CD4-positive, alpha-beta T cell treated with Interleukin-15 for 1 hour (primary cell): ENCODE results near the gene CLIP2.
"Not testable (repeated sequence)": the region's sequence is repeated elsewhere in the genome, so short reads cannot be mapped to it uniquely, and the experiment has no call there.

Experiments
- DNase-seq: peaks from one replicate; pipeline ENCODE4 v3.0.0-alpha.2; 2020

CLIP2 gene

DNA sequence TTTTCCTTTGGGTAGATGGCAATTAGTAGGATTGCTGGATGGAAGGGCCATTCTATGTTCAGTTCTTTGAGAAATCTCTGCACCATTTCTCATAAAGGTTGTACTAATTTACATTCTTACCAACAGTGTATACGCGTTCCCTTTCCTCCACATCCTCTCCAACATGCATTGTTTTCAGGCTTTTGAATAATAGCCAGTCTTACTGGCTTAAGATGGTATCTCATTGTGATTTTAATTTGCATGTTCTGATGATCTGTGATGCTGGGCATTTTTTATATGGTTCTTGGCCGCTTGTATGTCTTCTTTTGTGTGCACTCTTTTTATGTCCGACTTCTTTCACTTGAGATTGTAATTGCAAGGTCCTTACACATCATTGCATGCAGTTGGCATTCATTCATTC lies 11.7 kb downstream of the CLIP2 start:
- DNase-seq = no peak

DNA sequence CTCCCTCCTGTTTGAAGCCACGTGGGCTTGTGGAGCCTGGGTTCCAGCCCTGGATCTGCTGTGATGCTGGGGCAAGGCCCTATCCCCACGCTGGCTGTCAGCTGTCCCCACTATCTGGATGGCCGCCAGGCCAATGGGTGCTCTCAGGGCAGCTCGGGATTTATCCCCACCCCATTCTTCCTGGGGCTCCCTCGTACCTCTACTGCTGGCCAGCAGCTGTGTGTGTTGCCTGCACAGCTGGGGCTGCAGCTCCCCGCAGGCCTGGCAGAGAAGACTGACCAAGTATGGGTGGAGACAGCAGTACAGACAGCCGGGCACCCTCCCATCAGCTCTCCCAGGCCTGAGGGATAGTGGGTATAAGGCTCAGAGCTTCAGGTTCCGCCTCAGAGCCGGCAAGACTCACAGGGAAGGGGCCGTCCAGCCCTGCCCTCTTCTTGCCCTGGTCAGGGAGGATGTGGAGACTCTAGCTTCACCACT lies 13.6 kb downstream of the CLIP2 start:
- no peak for DNase-seq

DNA sequence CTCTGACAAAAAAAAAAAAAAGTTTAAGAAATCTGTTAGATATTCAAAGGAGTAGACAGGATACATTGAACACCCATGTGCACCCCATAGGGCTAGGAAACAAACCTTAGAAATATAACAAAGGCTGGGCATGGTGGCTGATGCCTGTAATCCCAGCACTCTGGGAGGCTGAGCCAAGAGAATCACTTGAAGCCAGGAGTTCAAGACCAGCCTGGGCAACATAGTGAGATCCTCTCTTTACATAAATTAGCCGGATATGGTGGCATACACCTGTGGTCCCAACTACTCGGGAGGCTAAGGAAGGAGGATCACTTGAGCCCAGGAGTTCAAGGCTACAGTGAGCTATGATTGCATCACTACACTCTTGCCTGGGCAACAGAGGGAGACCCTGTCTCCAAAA lies 15.3 kb downstream of the CLIP2 start:
- DNase-seq = no peak

DNA sequence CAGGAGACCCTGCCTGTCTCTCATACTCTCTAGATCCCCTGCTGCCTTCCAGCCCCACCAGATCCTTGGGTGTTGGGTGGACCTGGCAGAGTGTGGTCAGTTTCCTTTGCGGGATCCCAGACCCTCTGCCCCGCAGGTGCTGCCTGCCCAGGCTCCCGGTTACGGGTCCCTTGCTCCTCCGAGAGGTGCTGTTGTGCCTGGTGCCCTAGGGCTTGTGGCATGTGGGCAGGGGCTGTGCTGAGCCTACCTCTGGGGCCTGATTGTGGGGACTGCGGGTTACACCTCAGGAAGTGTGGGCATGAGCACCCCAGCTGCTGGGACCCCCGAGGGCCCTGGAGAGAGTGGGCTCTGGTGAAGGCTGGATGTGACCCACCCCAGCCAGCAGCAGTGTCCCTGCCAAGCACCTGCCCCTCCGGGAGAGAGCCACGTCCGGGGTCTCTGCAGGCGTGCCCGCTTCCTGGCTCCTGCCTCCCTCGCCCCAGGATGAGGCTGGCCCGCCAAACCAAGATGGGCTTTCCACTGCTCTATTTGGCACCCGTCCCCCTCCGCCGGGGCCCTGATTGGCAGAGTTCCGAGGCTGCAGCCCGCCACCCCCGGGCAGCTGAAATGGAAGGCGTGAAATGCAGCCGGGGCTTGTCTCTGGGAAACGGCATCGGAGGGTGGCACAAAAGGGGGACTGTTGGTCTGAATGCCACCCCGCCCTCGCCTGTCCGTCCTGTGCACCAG lies 17.0 kb downstream of the CLIP2 start:
- no peak for DNase-seq

DNA sequence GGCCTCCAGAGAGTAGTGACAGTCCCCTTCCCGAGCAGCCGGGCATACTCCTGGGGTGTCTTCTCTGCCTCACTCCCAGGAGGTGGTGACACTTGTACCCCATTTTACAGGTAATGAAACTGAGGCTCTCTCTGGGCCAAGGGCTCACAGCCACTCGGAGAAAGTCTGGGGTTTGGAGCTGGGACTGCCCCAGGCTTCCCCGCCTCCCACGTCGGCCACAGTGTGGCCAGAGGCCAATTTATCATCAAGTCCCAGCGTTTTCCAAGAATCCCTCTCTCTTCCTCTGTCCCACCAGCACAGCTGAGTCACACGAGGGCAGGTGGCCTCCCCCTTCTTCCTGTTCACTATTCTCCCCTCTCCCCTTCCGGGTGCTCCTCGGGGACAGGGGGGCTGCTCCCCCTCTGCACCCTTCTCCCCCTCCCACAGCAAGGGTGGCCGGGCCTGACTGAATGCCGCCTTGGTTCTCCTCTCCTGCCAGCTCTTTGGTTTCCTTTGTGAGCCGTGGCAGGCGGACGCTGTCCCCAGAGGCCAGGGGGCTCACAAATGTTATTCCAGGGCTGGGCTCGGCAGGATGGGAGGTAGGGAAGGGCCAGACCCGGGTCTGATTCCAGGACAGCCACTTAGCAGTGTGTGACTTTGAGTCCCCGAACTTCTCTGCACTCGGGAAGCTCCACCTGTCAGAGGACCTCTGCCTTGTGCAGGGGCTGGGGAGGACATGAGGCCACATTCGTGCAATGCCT lies 17.7 kb downstream of the CLIP2 start:
- DNase-seq = no peak

DNA sequence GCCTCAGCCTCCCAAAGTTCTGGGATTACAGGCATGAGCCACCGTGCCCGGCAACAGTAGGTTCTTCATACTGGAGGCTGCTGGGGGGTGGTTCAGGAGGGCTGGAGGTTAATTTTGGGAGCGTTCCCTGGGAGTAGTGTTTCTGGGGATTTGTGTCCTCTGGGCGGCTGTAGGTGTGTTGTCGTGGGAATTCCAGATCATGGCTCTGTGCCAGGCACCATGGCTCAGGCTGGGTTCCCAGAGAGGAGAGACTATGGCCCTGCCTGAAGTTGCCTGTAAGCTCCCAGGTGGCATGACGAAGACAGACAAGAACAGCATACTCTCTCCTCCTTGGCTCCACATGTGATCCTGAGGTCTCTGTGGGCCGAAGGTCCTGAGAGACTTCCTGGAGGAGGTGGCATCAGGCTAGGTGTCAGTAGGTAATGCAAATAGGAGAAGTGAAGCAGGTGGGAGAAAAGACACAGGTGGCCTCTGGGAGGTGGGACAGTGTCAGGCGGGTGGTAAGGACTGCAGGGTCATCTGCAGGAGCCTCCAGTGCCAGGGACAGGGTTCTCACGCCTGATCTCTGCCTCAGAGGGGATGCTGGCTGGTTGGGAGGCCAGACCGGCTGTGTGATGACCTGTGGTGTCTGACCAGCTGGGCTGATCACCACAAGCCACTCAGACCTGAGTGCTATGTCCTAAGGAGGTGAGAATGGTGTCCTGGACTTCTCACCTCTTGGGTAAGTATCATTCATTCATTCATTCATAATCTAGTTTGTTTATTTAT lies 18.7 kb downstream of the CLIP2 start:
- no peak for DNase-seq

DNA sequence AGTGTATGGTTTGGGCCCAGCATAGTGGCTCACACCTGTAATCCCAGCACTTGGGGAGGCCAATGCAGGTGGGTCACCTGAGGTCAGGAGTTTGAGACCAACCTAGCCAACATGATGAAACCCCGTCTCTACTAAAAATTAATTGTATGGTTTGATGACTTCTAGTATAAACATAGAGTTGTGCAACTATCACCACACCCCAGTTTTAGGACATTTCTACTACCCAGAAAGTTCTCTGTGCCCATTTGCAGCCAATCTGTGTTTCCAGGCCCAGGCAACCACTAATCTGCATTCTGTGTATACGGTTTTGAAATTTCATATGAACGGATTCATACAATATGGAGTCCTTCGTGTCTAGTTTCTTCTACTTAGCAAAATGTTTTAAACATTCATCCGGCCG lies 20.0 kb downstream of the CLIP2 start:
- DNase-seq = no peak

DNA sequence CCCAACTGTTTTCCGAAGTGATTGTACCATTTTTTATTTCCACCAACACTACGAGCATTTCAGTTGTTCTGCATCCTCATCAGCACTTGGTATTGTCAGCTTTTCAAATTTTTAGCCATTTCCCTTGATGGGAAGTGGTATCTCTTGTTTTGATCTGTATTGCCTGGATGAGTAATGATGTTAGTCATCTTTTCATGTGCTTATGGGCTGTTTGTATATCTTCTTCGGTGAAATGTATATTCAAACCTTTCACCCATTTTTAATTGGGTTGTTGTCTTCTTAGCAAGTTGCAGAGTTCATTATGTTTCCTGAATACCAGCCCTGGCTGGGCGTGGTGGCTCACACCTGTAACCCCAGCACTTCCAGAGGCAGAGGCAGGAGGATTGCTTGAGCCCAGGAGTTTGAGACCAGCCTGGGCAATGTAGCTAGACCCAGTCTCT lies 22.1 kb downstream of the CLIP2 start:
- no peak for DNase-seq

DNA sequence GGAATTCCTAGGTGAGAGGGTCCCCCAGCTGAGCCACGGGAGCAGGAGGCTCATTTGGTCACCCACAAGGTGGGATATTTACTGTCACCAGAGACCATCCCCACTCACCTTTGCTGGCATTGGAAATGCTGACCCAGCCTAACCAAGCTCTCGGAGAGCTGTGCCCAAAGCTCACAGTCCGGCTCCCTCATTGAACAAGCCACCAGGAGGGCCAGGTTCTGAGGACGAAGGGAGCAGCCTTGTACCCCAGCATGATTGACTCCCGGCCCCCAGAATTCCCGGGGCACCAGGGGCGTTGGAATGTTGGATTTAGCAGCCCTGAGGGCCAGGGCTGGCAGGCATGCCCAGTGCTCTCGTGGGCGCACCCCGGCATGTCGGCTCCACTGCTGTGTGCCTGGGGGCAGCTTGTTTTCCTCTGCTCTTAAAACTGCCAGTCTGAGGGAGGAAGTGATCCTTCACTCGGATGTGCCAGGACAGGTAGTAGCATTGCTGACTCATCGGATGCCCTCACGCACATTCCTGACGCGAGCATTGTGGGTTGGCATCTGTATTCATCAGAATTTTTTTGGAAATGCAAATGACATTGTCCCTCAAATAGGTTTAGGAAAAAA lies 23.3 kb downstream of the CLIP2 start:
- no peak for DNase-seq

DNA sequence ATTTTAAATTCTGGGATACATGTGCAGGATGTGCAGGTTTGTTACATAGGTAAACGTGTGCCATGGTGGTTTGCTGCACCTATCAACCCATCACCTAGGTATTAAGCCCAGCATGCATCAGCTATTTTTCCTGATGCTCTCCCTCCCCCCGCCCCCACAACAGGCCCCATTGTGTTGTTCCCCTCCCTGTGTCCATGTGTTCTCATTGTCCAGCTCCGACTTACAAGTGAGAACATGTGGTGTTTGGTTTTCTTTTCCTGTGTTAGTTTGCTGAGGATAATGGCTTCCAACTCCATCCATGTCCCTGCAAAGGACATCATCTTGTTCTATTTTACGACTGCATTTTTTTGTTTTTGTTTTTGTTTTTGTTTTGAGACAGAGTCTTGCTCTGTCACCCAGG lies 26.7 kb downstream of the CLIP2 start:
- not testable (repeated sequence) for DNase-seq

DNA sequence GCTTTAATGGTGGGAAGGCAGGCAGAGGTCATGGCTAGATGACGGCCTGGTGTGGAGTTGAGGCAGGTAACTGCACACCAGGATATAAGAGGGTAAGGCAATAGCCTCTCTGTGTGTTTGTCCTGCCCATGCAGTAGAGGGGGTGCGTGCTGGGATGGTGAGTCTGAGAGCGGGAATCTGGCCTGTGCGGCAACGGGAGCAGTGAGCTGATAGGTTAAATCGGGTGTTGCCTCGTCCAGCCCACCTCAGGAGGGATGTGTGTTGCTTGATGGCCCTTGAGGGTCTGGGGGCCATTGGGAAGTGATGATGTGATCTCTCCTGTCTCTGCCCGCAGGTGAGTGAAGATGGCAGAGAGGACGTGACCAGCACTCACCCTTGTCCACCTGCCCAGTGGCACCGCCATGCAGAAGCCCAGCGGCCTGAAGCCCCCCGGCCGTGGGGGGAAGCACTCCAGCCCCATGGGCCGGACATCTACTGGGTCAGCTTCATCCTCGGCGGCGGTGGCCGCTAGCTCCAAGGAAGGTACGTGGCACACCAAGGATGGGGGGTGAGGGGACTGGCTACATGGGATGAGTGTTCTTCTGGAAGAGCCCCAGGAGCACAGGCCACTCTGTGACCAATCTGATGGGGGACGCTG lies 28.1 kb downstream of the CLIP2 start:
- DNase-seq = no peak

DNA sequence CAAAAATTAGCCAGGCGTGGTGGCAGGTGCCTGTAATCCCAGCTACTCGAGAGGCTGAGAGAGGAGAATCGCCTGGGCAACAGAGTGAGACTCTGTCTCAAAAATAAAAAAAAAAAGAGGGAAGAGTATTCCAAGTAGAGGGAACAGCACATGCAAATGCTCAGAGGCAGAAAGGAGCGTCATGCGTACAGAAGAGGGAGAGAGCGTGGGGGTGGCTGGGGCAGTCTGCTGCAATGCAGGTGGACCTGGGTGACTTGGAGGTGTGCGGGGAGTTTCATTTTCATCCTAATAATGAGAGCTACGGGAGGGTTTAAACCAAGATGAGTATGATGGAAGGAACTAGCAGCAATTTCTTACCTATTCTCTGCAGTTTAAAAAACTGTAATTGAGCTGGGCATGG lies 28.8 kb downstream of the CLIP2 start:
- DNase-seq = no peak

DNA sequence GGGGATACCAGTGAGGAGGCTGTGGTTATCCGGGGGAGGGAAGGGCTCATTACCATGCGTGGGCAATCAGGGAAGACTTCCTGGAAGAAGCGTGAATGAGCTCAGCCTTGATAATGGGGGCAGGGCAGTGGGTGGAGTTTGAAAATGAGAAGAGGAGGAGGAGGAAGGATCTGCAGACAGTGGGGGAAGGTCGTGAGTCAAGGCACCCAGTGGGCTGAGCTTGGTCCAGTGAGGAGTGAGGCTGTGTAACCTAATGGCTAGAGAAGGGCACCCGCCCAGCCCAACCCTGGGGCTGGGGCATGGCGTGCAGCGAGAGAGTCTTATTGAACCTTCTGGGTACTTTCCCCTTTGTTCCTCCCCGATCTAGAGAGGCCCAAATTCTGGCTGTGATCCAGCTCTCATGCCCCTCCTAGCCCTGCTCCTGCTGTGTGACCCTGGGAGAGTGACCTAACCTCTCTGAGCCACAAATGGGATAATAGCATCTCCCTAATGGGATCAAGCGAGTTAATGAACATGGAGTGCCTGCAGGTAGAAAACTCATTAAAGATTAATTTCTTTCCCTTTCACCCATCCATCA lies 31.5 kb downstream of the CLIP2 start:
- DNase-seq = no peak

DNA sequence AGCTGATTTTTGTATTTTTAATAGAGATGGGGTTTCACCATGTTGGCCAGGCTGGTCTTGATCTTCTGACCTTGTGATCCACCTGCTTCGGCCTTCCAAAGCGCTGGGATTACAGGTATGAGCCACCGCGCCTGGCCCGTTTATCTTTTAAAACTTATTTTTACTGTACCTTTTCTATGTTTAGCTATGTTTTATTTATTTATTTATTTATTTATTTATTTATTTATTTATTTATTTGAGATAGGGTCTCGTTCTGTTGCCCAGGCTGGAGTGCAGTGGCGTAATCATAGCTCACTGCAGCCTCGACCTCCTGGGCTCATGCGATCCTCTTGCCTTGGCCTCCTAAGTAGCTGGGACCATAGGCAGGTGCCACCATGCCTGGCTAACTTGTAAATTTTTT lies 33.7 kb downstream of the CLIP2 start:
- not testable (repeated sequence) for DNase-seq

DNA sequence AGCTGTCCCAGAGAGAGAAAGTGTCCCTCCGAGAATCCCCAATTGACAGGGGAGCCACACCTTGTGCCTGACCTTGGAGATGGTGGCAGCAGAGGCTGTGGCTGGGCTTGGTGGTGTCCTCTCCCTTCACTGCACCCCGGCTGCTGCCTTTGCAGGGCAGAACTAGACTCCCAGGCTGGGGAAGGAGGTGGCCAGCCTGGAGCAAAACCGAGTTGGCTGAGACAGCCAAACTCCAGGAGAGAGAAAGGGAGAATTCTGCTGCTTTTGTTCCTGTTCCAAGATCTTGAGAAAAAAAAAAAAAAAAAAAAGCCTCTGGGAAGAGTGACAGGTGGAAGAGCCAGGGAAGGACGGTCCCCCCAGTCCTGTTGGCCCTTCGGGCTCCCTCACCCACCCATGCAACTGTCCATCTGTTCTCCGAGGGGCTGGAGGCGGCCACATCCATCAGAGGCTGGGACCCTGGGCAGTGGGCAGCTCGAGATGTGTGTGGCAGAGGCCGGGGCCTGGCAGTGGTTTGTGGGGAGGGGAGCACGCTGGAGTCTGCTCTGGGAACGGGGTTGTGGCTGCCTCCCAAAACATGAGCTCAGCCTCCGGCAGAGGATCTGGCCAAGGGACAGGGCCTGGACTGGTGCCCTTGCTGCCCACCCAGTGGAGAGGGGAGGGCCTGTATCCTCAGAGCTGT lies 35.5 kb downstream of the CLIP2 start:
- no peak for DNase-seq

DNA sequence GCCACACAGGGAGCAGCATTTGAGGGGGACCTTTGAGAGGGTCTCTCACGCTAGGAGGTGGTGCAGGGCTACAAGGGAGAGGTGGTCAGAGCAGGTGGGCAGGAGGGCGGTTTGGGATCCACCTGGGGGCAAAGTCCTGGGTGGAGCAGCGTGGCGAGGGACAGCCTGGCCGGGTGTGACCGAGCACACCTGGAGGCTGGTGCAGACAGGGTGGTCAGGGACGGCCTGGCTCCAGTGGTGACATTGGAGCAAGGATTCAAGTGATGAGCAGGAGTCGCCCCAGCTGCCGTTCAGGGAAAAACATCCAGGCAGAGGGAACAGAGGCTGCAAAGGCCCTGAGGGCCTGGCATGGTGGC lies 36.0 kb downstream of the CLIP2 start:
- DNase-seq = no peak

DNA sequence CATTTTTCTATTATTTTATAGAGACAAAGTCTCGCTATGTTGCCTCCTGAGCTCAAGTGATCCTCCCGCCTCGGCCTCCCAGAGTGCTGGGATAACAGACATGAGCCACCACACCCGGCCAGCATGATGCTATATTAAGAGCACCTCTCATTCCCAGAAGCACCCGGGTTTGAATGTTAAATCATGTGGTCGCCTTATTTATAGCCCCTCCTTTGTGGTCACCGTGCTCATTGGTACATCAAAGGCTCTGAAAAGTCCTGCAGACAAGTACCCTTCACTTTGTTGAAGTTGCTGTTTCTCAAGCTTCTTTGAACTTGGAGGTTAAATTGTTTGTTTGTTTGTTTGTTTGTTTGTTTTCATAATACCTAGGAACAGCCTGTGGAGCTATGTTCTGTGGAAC lies 40.0 kb downstream of the CLIP2 start:
- no peak for DNase-seq

DNA sequence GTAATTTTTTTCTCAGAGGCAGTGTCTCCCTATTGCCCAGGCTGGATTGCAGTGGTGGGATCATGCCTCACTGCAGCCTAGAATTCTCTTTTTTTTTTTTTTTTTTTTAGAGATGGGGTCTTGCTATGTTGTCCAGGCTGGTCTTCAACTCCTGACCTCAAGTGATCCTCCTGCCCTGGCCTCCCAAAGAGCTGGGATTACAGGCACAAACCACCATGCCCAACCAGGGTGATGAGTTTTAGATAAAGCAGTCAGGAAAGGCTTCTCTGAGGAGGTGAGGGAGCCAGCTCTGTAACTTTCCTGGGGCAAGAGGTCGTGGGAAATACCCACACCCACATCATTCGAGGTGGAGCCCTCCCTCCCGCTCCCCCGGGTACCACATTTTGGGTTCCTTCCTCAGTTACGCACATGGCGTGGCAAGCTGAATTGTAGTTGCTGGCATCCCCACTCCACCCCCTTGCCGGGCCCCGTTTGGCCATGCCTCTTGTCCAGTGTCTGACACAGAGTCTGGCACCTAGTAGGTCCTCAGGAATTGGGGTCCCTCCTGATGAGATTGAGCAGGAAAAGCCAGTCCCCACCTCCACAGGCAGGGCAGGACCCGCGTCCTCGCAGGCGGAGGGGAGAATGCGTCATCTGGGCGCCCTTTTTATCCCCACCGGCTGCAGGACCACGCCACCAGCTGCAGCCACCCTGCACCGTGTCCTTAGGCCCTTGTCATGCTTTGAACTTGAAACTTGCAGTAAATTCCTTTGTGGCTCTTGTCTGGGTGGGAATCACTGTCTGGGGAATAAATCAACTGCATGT lies 43.4 kb downstream of the CLIP2 start:
- DNase-seq = no peak

DNA sequence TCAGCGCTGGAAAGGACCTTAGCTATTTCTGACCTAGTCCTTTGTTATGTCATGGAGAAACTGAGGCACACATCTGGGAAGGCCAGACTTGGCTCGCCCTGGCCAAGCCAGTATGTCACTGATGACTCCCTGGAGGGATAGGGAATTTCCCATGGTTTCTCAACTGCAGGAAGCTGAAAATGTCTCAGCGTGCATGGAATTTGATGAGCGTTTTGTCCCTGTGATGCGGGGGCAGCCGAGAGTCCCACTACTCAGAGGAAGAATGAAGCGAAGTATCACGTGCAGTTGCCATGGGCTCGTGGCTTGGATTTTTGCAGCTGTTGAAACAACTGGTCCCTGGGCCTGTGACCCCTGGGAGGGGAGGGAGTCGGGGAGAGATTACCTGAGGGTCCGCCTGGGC lies 44.8 kb downstream of the CLIP2 start:
- no peak for DNase-seq

DNA sequence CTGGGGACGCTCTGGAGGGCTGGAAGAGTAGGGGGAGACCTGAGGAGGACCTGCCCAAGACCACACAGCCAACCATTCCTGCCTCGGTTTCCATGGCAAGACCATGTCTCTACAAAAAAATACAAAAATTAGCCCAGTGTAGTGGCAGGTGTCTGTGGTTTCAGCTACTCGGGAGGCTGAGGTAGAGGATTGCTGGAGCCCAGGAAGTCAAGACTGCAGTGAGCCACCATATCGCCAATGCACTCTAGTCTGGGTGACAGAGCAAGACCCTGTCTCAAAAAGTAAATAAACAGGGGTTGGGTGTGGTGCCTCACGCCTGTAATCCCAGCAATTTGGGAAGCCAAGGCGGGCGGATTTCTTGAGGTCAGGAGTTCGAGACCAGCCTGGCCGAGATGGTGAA lies 48.7 kb downstream of the CLIP2 start:
- DNase-seq = no peak
